PC-3 (cell line): ENCODE data around the gene CABLES1. TPM values are rescaled to one million over a fixed set of nuclear protein-coding genes. Genes with fewer than 3 reads are reported as not detected.

Experiments used
- ATAC-seq: fragments of 200-7000 bp; cut with Tn5 transposase; 2 replicates; pipeline ENCODE4 v1.9.1; 2020; ENCODE audit warnings: mild to moderate bottlenecking, moderate library complexity
- BruUV-seq: library from RNA; stranded (reverse); fragments of 400-500 nt; replicated peaks from 2 replicates; lab custom pipeline; 2021; lab: Mats Ljungman, UMichigan
- CTCF ChIA-PET: fragments of 300-600 bp; sonication (Branson Sonifier 250); formaldehyde crosslinking; loops from one replicate; lab custom pipeline; 2022; ENCODE audit warnings: antibody characterized with exemption; lab: Charles Lee
- POLR2A ChIA-PET: fragments of 300-600 bp; sonication (Branson Sonifier 250); formaldehyde crosslinking; loops from one replicate; lab custom pipeline; 2022; ENCODE audit warnings: antibody characterized with exemption; ENCODE audit not compliant: unreplicated experiment; lab: Charles Lee
- DNase-seq: peaks from one replicate; pipeline ENCODE4 v3.0.0-alpha.2; 2015
- H2AFZ ChIP-seq: fragments of 300-600 bp; sonication (generic); 2 replicates; pipeline ENCODE4 v1.6.0; 2016; ENCODE audit warnings: antibody characterized with exemption, low read length
- H3F3A ChIP-seq: fragments of 300-600 bp; sonication (generic); one replicate; pipeline ENCODE4 v1.6.0; 2017; ENCODE audit warnings: antibody characterized with exemption, low read length, control low read depth, mild to moderate bottlenecking; ENCODE audit not compliant: unreplicated experiment
- H3K27ac ChIP-seq: fragments of 300-600 bp; sonication (generic); 2 replicates; pipeline ENCODE4 v1.5.1; 2016; ENCODE audit warnings: mild to moderate bottlenecking, low read length
- H3K27me3 ChIP-seq: fragments of 300-600 bp; sonication (generic); 2 replicates; pipeline ENCODE4 v1.6.1; 2016; ENCODE audit warnings: low read length, mixed read lengths
- H3K36me3 ChIP-seq: fragments of 300-600 bp; sonication (generic); 2 replicates; pipeline ENCODE4 v1.6.1; 2016; ENCODE audit warnings: low read depth, mixed run types, low read length, mixed read lengths
- H3K4me1 ChIP-seq: fragments of 300-600 bp; sonication (generic); 2 replicates; pipeline ENCODE4 v1.5.1; 2016; ENCODE audit warnings: low read length; ENCODE audit not compliant: insufficient read depth
- H3K4me2 ChIP-seq: fragments of 300-600 bp; sonication (generic); 2 replicates; pipeline ENCODE4 v1.6.0; 2016; ENCODE audit warnings: low read length
- H3K4me3 ChIP-seq: fragments of 300-600 bp; sonication (generic); 2 replicates; pipeline ENCODE4 v1.5.1; 2016; ENCODE audit warnings: mild to moderate bottlenecking, low read length, mixed read lengths
- H3K79me2 ChIP-seq: fragments of 300-600 bp; sonication (generic); 2 replicates; pipeline ENCODE4 v1.6.1; 2017; ENCODE audit warnings: low read length, mixed read lengths
- H3K9ac ChIP-seq: fragments of 300-600 bp; sonication (generic); 2 replicates; pipeline ENCODE4 v1.6.0; 2016; ENCODE audit warnings: mild to moderate bottlenecking, low read length
- H3K9me2 ChIP-seq: fragments of 300-600 bp; sonication (generic); replicated peaks from 2 replicates; pipeline ENCODE4 v1.6.1; 2016; ENCODE audit warnings: mixed run types, low read length, mixed read lengths
- H3K9me3 ChIP-seq: fragments of 300-600 bp; sonication (generic); 2 replicates; pipeline ENCODE4 v1.6.1; 2016; ENCODE audit warnings: low read length, mixed read lengths
- H4K20me1 ChIP-seq: fragments of 300-600 bp; sonication (generic); 2 replicates; pipeline ENCODE4 v1.6.1; 2016; ENCODE audit warnings: low read length, mixed read lengths
- CTCF ChIP-seq: fragments of 300-600 bp; sonication (generic); conservative IDR thresholded peaks from 2 replicates; pipeline ENCODE4 v1.5.1; 2017; ENCODE audit warnings: antibody characterized with exemption, low read depth, mild to moderate bottlenecking, low read length
- EZH2 ChIP-seq: fragments of 300-600 bp; sonication (generic); IDR thresholded peaks from one replicate; pipeline ENCODE4 v1.6.1; 2017; ENCODE audit warnings: antibody characterized with exemption, mild to moderate bottlenecking, low read length; ENCODE audit not compliant: unreplicated experiment
- EZH2phosphoT487 ChIP-seq: fragments of 300-600 bp; sonication (generic); IDR thresholded peaks from 2 replicates; pipeline ENCODE4 v1.6.1; 2018; ENCODE audit warnings: mild to moderate bottlenecking, antibody characterized with exemption, low read length, borderline replicate concordance
- intact Hi-C: fragments of 100-400 bp; cut with micrococcal nuclease; formaldehyde crosslinking; loops from 2 replicates; pipeline ENCODE4 v1.9.0; 2023
- total RNA-seq: library from RNA; depleted of rRNA; stranded (reverse); fragments of >200 nt; gene quantifications from 2 replicates; pipeline ENCODE4 v1.2.3, GENCODE V29; 2014

CABLES1 gene
- total RNA-seq, 1 experiment from 2014 or later: 18.6 TPM

GRCh38 chr18:23302511-23302850 is 167.2 kb downstream of the CABLES1 start:
- ChIA-PET POLR2A (no interaction called here), CTCF (interaction anchor here (0.5 kb wide), 1 partner anchor 47 kb away, joined by 5 read pairs; no protein-coding TSS in a partner anchor)
- Histone ChIP-seq H4K20me1 (no peaks in the 10 kb centered on the region), H3K4me1 (peaks cover 3% of the 10 kb centered on the region), H3K27me3 (no peaks in the 10 kb centered on the region), H3K36me3 (no peaks in the 10 kb centered on the region), H3K4me3 (no peak overlapping the region), H3K9me3 (no peaks in the 10 kb centered on the region), H3K79me2 (no peaks in the 10 kb centered on the region), H3K9me2 (no peaks in the 10 kb centered on the region), H3K4me2 (no peak overlapping the region), H3F3A (no peaks in the 10 kb centered on the region), H3K9ac (no peak overlapping the region), H3K27ac (no peak overlapping the region), H2AFZ (no peak overlapping the region)
- ATAC-seq (no peak), DNase-seq (no peak)
- intact Hi-C loops: no loop called here
- BruUV-seq: no TSS peak
- no peak for TF ChIP-seq EZH2
- TF ChIP-seq CTCF: no peak
- no peak for TF ChIP-seq EZH2phosphoT487

- Histone ChIP-seq H3F3A (no peaks in the 10 kb centered on the region), H4K20me1 (no peaks in the 10 kb centered on the region), H3K9me3 (no peaks in the 10 kb centered on the region), H2AFZ (no peak overlapping the region), H3K4me2 (no peak overlapping the region), H3K79me2 (no peaks in the 10 kb centered on the region), H3K27me3 (no peaks in the 10 kb centered on the region), H3K9ac (no peak overlapping the region), H3K27ac (no peak overlapping the region), H3K36me3 (no peaks in the 10 kb centered on the region), H3K9me2 (no peaks in the 10 kb centered on the region), H3K4me1 (peaks cover 8% of the 10 kb centered on the region), H3K4me3 (no peak overlapping the region)
- no peak for DNase-seq
- ChIA-PET POLR2A (interaction anchor here (0.7 kb wide), 1 partner anchor 384 kb away, joined by 3 read pairs; no protein-coding TSS in a partner anchor), CTCF (interaction anchor here (0.5 kb wide), 1 partner anchor 47 kb away, joined by 5 read pairs; no protein-coding TSS in a partner anchor)
- no TSS peak for BruUV-seq
- TF ChIP-seq EZH2 (no peak), CTCF (no peak), EZH2phosphoT487 (no peak)
- intact Hi-C loops: no loop called here
- no peak for ATAC-seq
These were observed 167.7 kb downstream of the CABLES1 start for GRCh38 chr18:23302851-23303527.

GRCh38 chr18:23306822-23307221 is 171.5 kb downstream of the CABLES1 start:
- BruUV-seq: no TSS peak

More at GRCh38 chr18:23306822-23307221, 171.5 kb downstream of the CABLES1 start:
- no peaks in the 10 kb centered on the region for H4K20me1 ChIP-seq
- no peak overlapping the region for H3K9ac ChIP-seq
- no peak overlapping the region for H3K27ac ChIP-seq
- H3K4me1 ChIP-seq: peaks cover 19% of the 10 kb centered on the region
- no peak overlapping the region for H2AFZ ChIP-seq
- no peaks in the 10 kb centered on the region for H3K79me2 ChIP-seq
- no peaks in the 10 kb centered on the region for H3F3A ChIP-seq
- no peaks in the 10 kb centered on the region; the same call in 1 of the 2 replicates for H3K36me3 ChIP-seq
- TF ChIP-seq EZH2phosphoT487: no peak
- no peak for TF ChIP-seq CTCF
- no peak for TF ChIP-seq EZH2
- no peak overlapping the region for H3K4me3 ChIP-seq
- DNase-seq: no peak
- no peaks in the 10 kb centered on the region for H3K9me3 ChIP-seq
- CTCF ChIA-PET: no interaction called here
- POLR2A ChIA-PET: no interaction called here
- no peaks in the 10 kb centered on the region for H3K9me2 ChIP-seq
- no peaks in the 10 kb centered on the region for H3K27me3 ChIP-seq
- H3K4me2 ChIP-seq: no peak overlapping the region
- intact Hi-C loops: no loop called here
- ATAC-seq: no peak
